Activated CD4-positive, alpha-beta T cell treated with anti-CD3 and anti-CD28 coated beads, Interleukin-2, amount 50 U/mL, for 48 hours (primary cell): Measurements from ENCODE around the gene LYPLAL1.
"Not testable (repeated sequence)": the region's sequence is repeated elsewhere in the genome, so short reads cannot be mapped to it uniquely, and the experiment has no call there.

Experiments used
- DNase-seq, 2 experiments: peaks; one replicate each; pipeline ENCODE4 v3.0.0-alpha.2; 2020

Gene LYPLAL1

GRCh38 chr1:219163401-219163954, 10.2 kb upstream of the LYPLAL1 start:
- no peak for DNase-seq

- DNase-seq: no peak
Observed at GRCh38 chr1:219171192-219171935, 2.3 kb upstream of the LYPLAL1 start.

GRCh38 chr1:219172821-219173220, 857 bp upstream of the LYPLAL1 start:
- no peak for DNase-seq

- no peak for DNase-seq
Observed at GRCh38 chr1:219173434-219173757, 282 bp upstream of the LYPLAL1 start.

- peak; percentile 5 to 9 for DNase-seq
Observed at GRCh38 chr1:219174460-219175211, 958 bp downstream of the LYPLAL1 start.

DNA sequence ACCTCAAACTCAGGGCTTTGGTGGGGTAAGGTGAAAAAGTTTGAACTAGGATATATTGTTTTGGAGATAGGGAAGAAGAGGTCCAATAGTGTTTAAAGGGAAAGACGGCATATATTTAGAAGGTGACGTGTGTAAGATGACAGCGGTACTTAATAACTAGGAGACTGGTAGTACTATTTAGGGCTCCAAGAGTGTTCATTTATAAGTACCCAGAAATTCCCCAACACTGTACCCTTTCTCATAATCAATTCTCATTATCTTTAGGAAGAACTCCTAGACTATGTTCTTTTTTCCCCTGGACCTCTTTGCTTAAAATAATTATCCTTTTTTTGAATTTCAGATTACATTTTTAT, 1.5 kb downstream of the LYPLAL1 start:
- no peak for DNase-seq

GRCh38 chr1:219176168-219176567, 2.5 kb downstream of the LYPLAL1 start:
- DNase-seq: no peak

DNA sequence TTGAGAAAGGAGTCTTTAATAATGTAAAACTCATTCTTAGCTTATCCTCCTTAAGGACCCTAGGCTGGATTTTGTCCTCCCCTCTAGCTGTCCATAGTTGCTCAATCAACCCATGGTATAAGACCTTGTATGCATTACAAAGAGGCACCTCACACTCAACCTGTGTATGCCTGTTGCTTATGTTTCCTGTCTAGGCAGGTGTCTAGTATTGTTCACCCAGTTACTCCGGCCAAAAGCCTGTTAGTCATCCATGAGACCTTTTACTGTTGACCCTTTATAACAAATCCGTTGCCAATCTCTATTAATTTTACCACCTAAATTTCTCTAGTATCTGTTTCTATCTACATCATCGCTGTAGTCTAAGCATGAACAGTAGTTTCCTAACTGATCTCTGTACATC, 3.7 kb downstream of the LYPLAL1 start:
- no peak for DNase-seq

GRCh38 chr1:219177940-219178339, 4.3 kb downstream of the LYPLAL1 start:
- no peak for DNase-seq

- no peak for DNase-seq
Observed at GRCh38 chr1:219179293-219179692, 5.6 kb downstream of the LYPLAL1 start.

GRCh38 chr1:219184337-219184736, 10.7 kb downstream of the LYPLAL1 start:
- DNase-seq: no peak

- DNase-seq: no peak
Observed at GRCh38 chr1:219185486-219186117, 11.9 kb downstream of the LYPLAL1 start.

DNA sequence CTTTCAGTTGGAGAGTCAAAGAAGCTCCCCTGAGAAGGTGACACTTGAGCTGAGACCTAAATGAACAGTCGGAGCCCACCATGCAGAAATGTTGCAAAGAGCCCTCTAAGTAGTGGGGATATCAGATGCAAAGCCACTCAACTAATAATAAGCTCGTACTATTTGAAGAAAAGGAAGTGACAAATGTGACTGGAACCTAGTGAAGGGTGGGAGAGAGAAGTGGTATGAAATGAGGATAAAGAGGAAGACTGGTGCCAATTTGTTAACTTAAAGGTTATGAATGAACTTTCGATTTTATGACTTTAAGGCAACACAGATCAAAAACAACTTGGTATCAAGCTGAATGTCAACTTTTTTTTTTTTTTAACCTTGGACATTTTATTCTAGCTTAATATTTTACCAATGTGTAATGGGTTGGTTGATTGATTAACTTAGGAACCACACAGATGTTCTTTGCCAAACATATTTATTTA, 14.7 kb downstream of the LYPLAL1 start:
- no peak for DNase-seq

DNA sequence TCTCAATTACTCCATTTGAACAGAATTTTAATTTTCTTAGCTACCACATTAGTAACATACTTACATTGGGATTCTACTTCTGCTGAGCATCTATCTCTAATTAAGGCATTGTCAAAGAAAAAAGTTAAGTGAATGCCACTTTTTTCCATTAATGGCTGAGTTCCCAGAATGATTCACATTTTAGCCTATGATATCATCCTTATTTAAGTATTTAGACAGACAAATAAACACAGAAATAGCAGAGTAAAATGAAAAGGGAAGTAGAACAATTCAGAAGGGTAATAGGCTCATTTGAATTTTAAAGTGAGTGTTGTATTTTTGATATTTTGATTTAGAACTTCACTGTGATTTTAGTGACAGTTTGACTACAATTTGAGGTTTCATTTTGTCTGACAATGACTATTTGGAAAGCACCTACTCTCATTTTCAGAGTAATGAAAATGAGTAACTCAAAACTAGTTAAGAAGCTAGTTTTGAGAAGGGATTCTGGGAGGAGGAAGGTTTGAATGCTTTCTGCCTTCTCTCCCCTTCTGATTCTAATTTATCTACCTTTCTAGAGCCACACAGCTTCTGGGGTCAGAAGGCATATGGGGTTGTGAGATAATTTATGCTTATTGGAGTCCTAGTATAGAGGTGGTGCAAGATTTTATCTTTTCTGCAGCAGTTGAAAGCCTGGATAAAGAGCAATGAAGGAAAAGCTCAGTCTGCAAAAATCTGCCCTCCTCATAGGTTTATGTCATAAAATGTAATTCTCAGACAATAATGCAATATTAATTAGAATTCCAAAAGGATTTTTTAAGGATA, 15.5 kb downstream of the LYPLAL1 start:
- no peak for DNase-seq

GRCh38 chr1:219189952-219190351, 16.3 kb downstream of the LYPLAL1 start:
- DNase-seq: no peak

GRCh38 chr1:219190605-219191004, 16.9 kb downstream of the LYPLAL1 start:
- DNase-seq: no peak

- DNase-seq: not testable (repeated sequence)
Observed at GRCh38 chr1:219195833-219196232, 22.2 kb downstream of the LYPLAL1 start.

GRCh38 chr1:219201656-219202055, 28.0 kb downstream of the LYPLAL1 start:
- no peak for DNase-seq

DNA sequence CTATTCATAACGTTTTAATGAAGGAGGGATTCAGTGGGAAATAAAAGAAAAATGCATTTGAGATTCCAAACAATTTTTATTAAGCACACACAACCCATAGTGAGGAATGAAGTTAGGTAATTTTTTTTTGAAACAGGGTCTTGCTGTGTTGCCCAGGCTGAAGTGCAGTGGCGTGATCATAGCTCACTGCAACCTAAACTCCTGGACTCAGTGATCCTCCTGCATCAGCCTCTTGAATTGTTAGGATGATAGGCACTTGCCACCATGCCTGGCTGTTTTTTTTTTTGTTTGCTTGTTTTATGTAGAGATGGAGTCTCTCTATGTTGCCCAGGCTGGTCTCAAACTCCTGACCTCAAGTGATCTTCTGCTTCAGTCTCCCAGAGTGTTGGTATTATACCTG, 28.9 kb downstream of the LYPLAL1 start:
- DNase-seq: no peak

DNA sequence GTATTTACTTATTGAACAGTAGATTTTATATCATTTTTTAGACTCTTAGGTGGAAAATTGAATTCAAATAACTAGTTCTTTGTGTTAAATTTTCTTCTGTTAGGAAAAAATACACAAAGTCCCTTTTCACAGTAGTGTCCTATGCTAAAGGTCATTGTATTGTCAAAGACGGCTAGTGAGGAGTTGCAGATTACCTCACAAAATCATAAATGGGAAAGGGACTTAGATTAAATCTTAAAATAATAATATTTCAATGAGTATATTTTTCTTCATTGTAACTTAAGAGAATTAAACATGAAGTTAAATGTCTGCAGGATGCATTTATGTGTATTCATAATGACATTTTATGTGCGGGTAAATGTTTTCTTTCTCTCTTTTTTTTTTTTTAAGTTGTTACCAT, 32.7 kb downstream of the LYPLAL1 start:
- DNase-seq: no peak

- DNase-seq: no peak
Observed at GRCh38 chr1:219209578-219209977, 35.9 kb downstream of the LYPLAL1 start.

DNA sequence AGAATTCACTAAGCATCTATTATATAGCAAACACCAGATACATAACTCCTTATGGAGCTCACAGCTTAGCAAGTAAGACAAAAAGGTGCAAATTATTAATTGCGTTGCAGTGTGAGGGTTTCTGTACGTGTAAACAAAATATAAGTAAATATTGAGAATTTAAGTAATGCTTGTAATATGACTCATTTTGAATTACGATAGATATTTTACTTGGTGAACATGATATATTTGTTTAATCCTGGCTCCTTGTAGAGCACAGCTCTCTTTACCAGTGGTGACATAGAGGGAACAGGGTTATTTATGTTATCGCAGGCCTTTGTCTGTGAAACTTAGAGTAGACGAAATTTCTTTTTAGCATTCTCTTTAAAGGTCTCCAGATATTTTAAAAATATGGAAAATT, 36.4 kb downstream of the LYPLAL1 start:
- no peak for DNase-seq

DNA sequence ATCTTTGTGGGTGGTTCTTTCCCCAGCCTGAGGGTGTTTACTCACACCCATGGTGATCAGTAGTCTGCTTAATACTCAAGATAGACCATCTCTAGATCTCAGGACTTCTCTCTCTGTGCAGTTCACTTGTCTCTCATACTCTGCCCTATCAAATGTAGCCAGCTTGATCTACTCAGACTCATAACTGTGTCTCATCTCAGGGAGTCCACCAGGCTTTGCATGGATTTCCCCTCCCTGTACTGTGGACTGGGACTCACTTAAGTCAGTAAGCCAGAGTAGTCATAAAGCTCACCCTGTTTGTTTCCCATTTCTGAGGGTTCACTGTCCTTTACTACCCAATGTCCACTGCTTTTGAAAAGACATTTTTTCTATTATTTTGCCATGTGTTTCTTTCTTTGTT, 41.8 kb downstream of the LYPLAL1 start:
- DNase-seq: no peak
